GM08714 (cell line): ENCODE measurements around the gene CGREF1.
"Not testable (repeated sequence)": the region's sequence is repeated elsewhere in the genome, so short reads cannot be mapped to it uniquely, and the experiment has no call there.

ENCODE experiments used
- H3K4me3 ChIP-seq: fragments of 200-500 bp; sonication (Bioruptor generic); 2 replicates; pipeline ENCODE4 v1.5.1; 2014; ENCODE audit warnings: mild to moderate bottlenecking, low read length, inconsistent platforms
- ZNF274 ChIP-seq: IDR thresholded peaks from 2 replicates; pipeline ENCODE4 v1.6.1; 2012; ENCODE audit warnings: mild to moderate bottlenecking, low read depth, low read length

Gene CGREF1

DNA sequence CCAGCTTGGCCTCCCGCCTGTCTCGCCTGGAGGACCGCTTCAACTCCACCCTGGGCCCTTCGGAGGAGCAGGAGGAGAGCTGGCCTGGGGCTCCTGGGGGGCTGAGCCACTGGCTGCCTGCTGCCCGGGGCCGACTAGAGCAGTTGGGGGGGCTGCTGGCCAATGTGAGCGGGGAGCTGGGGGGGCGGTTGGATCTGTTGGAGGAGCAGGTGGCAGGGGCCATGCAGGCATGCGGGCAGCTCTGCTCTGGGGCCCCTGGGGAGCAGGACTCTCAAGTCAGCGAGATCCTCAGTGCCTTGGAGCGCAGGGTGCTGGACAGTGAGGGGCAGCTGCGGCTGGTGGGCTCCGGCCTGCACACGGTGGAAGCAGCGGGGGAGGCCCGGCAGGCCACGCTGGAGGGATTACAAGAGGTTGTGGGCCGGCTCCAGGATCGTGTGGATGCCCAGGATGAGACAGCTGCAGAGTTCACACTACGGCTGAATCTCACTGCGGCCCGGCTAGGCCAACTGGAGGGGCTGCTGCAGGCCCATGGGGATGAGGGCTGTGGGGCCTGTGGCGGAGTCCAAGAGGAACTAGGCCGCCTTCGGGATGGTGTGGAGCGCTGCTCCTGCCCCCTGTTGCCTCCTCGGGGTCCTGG, 36.0 kb downstream of the CGREF1 start:
- no peak overlapping the region for H3K4me3 ChIP-seq
- no peak for TF ChIP-seq ZNF274

DNA sequence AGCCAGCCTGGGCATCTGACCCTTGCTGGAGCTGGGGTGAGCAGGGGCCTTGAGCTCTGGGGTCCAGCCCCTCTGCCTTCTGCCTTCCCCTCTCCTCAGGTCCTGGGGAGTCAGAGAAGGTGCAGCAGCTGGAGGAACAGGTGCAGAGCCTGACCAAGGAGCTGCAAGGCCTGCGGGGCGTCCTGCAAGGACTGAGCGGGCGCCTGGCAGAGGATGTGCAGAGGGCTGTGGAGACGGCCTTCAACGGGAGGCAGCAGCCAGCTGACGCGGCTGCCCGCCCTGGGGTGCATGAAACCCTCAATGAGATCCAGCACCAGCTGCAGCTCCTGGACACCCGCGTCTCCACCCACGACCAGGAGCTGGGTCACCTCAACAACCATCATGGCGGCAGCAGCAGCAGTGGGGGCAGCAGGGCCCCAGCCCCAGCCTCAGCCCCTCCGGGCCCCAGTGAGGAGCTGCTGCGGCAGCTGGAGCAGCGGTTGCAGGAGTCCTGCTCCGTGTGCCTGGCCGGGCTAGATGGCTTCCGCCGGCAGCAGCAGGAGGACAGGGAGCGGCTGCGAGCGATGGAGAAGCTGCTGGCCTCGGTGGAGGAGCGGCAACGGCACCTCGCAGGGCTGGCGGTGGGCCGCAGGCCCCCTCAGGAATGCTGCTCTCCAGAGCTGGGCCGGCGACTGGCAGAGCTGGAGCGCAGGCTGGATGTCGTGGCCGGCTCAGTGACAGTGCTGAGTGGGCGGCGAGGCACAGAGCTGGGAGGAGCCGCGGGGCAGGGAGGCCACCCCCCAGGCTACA, 36.8 kb downstream of the CGREF1 start:
- no peak overlapping the region; the same call in 1 of the 2 replicates for H3K4me3 ChIP-seq
- TF ChIP-seq ZNF274 = no peak

DNA sequence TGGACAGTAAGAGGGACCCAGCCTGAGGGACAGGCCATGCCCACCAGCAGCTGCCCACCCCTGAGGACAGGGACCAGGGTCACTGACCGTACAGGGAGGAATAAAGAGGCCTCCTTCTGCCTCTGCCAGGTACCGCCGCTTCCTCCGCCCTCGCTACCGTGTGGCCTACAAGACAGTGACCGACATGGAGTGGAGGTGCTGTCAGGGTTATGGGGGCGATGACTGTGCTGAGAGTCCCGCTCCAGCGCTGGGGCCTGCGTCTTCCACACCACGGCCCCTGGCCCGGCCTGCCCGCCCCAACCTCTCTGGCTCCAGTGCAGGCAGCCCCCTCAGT, 38.4 kb downstream of the CGREF1 start:
- H3K4me3 ChIP-seq = peak overlapping the region; percentile 64; the same call in 1 of the 2 replicates
- TF ChIP-seq ZNF274 = no peak

DNA sequence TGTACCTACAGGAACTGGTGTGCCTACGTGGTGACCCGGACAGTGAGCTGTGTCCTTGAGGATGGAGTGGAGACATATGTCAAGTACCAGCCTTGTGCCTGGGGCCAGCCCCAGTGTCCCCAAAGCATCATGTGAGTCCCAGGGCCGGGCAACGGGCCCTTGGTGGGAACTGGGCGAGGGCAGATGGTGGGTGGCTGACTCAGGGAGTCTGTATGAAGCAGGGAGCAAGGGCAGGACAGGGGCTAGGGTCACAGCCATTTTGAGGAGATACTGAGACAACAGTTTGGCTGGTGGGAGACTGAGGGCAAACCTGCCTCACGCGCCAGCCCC, 38.8 kb downstream of the CGREF1 start:
- H3K4me3 ChIP-seq = peak overlapping the region; percentile 64; the same call in 1 of the 2 replicates
- no peak for TF ChIP-seq ZNF274

DNA sequence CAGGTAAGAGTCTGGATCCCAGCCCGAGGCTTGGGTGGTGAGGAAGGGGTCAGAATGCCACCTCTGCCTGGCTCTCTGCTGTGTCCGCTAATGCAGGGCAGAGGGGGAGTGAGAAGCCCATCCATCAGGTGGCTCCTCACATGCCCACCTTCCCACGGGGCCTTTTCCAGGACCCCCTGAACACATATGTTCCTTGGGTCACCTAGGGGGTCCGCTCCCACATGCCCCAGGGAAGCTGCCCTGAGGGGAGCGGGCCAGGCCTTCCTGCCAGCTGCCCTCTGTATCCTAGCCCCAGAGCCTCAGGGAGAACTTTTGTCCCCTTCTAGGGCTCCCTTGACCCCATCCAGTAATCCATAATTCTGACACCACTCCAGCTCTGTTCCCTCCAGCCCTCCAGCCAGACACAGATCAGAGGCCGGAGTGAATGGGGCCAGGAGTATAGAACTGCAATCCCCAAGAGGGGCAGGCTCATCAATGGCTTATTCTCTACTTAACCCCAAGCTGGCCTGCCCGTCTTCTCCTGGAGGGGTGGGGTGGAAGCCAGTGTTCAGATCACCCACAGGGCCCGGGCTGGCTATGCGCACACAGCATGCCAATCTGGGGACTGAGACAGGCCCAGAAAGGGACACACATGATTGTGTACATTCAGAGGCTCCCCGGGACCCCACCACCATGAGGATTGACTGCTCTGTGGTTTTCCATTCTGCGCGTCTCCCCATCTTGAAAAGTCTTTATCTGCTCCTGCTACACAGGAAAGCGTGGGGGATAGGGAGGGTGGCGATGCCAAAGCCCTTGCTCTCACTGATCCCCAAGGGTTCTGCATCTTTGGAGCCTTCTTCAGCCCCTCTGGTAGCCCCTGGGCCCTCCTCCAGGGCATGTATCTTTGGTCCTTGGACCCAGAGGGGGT, 39.4 kb downstream of the CGREF1 start:
- TF ChIP-seq ZNF274 = no peak
- peak overlapping the region; percentile 64; the same call in 1 of the 2 replicates for H3K4me3 ChIP-seq

DNA sequence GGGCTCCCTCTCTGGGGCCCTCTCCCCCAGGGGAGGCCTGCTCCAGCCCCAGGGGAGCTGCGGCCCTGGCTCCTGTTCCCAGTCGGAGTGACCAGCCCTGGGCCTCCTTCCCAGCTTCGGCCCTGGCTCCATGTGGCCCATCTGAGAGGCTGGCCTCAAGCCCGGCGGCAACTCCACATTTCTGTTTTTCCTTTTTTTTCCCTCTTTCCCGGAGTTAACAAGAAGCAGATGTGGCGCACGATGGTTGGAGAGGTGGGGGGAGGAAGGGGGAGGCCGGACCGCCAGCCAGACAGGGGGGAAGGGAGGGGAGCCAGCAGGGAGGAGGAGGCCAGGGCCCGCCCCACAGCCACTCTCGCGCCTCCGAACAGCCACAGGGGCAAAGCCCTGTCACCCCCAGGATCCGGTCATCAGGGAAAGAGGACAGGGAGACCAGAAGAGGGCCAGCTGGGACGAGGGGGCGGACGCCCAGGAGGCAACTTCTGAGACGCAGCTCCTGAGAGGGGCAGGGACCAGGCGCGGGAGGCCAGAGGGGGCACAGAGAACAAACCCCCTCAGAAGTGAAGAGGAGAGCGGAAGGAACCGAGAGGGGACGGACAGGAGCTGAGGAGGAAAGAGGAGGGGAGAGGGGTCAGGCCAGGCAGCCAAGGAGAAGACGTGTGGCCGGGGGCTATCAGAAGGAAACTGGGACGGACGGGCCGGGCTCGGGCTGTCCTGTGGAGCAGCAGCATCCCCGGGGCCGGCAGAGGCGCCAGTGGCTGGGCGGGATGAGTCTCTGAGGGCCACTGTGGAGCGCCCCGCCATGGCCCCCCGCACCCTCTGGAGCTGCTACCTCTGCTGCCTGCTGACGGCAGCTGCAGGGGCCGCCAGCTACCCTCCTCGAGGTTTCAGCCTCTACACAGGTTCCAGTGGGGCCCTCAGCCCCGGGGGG, 40.4 kb downstream of the CGREF1 start, which contains the start of gene EMILIN1:
EMILIN1 (plus strand) TSS at position 349 of the 928 bp plus-strand sequence; CDS start at position 800, 451 bp downstream.
- no peak for TF ChIP-seq ZNF274
- peak within 1 kb of the TSS; percentile 64; the same call in 1 of the 2 replicates for H3K4me3 ChIP-seq

DNA sequence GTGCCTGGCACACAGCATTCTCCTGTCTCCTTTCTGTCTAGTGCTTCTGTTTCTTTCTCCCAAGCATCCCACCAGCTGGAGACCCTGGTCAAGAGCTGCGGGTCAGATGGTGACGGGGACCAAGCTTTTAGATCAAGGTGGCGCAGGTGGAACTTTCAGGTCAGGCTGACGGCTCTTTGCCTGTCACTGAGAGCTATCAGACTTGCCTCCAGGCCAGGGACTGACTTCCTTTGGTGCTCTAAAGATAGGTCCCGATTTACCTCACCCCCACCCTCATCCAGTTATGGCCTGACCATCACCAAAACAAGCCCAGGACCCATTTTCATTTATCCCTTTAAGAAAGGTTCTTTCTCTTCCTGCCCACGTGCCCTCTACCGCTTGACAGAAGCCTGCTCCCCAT, 41.7 kb downstream of the CGREF1 start:
- H3K4me3 ChIP-seq = no peak overlapping the region
- no peak for TF ChIP-seq ZNF274

DNA sequence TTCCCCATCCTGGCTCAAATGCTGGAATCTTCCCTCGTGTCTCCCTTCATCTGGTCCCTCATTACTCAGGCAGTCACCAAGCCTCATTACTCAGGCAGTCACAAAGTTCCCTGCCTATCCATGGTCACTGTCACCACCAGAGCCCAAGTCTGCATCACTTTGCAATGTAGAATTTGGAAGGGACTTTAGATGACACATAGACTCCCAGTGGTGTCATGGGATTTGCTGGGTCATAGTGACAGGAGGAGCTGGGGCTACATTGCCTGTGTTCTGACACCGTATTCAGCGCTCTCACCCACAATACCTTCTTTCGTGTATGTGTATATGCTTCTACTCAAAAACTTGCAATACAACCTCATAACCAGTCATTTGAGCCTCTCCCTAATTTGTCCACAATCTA, 42.6 kb downstream of the CGREF1 start:
- TF ChIP-seq ZNF274 = no peak
- no peak overlapping the region for H3K4me3 ChIP-seq

DNA sequence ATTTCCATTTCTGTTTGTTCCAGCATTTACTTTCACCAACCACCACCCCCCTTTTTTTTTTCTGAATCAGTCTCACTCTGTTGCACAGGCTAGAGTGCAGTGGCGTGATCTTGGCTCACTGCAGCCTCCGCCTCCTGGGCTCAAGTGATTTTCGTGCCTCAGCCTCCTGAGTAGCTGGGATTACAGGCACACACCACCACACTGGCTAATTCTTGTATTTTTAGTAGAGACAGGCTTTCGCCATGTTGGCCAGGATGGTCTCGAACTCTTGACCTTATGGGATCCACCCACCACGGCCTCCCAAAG, 43.4 kb downstream of the CGREF1 start:
- H3K4me3 ChIP-seq = not testable (repeated sequence)

DNA sequence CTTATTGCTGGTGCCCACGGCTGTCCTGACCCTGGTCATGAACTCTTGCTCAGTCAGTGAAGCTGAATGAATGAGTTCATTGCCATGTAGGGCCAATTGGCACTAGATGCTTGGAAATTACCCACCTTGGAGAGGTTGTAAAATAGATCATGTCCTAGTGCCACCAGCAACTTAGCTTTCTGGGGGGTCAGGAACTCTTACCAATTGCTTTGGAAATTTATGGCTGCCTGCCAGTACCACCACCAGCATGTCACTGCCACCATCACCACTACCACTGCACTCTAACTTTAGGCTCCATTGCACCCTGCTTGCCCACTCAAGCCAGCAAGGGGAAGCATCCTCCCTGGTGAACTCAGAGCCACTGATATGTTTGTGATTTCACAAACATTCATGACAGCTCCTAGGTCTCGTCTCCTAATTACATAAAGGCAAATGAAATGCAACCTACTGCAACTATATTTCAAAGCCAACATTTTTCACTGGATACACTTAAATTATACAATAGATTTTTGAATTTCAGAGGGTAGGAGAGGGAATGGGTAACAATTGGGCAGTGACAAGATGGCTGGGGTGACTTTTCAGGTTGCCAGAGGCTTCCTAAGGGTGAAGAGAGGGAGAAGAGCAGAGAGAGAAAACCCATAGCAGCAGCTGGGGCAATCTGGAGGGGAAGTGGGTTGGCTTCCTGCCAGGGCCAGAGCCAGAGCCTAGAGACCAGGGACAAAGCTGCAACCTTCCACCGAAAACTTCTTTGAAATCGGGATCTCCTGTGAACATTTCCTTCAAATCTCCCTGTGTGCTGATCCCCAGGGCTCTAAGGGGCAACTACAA, 44.0 kb downstream of the CGREF1 start:
- no peak for TF ChIP-seq ZNF274
- no peak overlapping the region; the same call in 1 of the 2 replicates for H3K4me3 ChIP-seq

DNA sequence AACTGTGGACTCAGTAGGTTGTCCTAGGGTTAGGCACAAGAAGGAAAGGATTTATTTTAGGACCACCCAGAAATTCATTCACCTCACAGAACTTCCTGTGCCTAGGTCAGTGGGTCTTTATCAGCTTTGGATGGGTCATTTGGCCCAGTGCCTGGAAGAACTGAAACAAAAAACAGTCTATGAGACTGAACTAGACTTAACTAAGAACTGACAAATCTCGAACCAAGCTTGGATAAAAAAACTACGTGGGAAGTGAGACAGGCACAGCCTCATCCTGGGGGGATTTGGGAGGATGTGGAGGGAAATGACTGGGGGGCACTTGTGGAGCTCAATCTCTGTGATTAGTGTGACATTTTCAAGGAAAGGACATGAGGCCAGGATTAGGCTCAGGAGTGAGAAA, 45.1 kb downstream of the CGREF1 start:
- no peak overlapping the region for H3K4me3 ChIP-seq
- no peak for TF ChIP-seq ZNF274

DNA sequence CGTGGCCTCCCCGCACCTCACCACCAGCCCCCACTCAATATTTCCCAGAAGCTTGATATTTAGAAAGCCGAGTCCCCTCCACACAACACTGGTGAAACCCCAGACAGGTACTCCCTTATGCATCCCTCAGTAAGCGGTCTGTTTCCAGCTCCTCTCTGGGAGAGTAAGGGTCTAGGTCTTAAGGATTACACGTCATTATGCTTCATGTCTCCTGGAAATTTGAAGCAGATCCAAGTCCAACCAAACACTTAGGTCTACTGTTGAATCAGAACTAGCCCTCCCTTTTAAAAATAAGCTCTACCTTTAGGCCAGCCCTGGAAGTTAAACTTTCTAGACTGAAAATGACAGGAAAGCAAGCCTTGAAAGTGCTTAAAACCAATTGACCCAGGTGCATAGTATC, 46.0 kb downstream of the CGREF1 start:
- no peak for TF ChIP-seq ZNF274
- H3K4me3 ChIP-seq = no peak overlapping the region; the same call in 1 of the 2 replicates
